Neural cell (in vitro differentiated cells): ENCODE data around the gene CEACAM18.

Experiments used
- EP300 ChIP-seq: fragments of 450-650 bp; conservative IDR thresholded peaks from 2 replicates; pipeline ENCODE4 v1.6.1; 2014; ENCODE audit warnings: antibody characterized with exemption, mild to moderate bottlenecking, moderate library complexity; ENCODE audit not compliant: poor library complexity, severe bottlenecking
- EZH2 ChIP-seq: fragments of 200-600, 300-800 bp; shearing (Covaris generic), sonication (generic); IDR thresholded peaks from 2 replicates; pipeline ENCODE4 v1.6.1; 2014; ENCODE audit warnings: antibody characterized with exemption, low read length, borderline replicate concordance, mild to moderate bottlenecking; ENCODE audit not compliant: insufficient read depth, poor library complexity, severe bottlenecking
- MXI1 ChIP-seq: fragments of 450-650 bp; conservative IDR thresholded peaks from 2 replicates; pipeline ENCODE4 v1.6.1; 2014; ENCODE audit warnings: antibody characterized with exemption, mild to moderate bottlenecking; ENCODE audit not compliant: poor library complexity, severe bottlenecking
- POLR2AphosphoS5 ChIP-seq: IDR thresholded peaks from 2 replicates; pipeline ENCODE4 v1.6.1; 2012
- RAD21 ChIP-seq: fragments of 450-650 bp; conservative IDR thresholded peaks from 2 replicates; pipeline ENCODE4 v1.6.1; 2014; ENCODE audit warnings: antibody characterized with exemption, mild to moderate bottlenecking, moderate library complexity
- TAF1 ChIP-seq: IDR thresholded peaks from 2 replicates; pipeline ENCODE4 v1.6.1; 2012; ENCODE audit warnings: low read depth
- TF ChIP-seq, protein P1 (sequence below): fragments of 450-650 bp; IDR thresholded peaks from 2 replicates; pipeline ENCODE4 v1.5.1; 2014; ENCODE audit warnings: antibody characterized with exemption, mild to moderate bottlenecking, moderate library complexity; ENCODE audit not compliant: poor library complexity, severe bottlenecking
- TF ChIP-seq, protein P2 (sequence below): IDR thresholded peaks from 2 replicates; pipeline ENCODE4 v1.6.1; 2012; ENCODE audit warnings: borderline replicate concordance

DNA sequence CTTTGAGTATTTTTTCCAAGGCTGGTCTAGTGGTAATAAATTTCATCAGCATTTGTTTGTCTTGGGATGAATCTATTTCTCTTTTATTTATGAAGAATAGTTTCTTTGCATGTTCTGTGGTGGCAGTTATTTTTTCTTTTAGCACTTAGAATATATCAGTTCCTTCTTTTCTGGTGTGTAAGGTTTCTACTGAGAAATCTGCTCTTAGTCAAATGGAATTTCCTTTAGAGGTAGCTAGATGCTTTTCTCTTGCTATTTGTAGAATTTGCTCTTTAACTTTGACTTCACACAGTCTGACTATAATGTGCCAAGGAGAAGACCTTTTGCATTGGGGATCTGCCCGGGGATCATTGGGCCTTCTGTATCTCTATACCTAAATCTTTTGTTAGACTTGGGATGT, 57.2 kb downstream of the CEACAM18 start:
- TF ChIP-seq, protein P1, sequence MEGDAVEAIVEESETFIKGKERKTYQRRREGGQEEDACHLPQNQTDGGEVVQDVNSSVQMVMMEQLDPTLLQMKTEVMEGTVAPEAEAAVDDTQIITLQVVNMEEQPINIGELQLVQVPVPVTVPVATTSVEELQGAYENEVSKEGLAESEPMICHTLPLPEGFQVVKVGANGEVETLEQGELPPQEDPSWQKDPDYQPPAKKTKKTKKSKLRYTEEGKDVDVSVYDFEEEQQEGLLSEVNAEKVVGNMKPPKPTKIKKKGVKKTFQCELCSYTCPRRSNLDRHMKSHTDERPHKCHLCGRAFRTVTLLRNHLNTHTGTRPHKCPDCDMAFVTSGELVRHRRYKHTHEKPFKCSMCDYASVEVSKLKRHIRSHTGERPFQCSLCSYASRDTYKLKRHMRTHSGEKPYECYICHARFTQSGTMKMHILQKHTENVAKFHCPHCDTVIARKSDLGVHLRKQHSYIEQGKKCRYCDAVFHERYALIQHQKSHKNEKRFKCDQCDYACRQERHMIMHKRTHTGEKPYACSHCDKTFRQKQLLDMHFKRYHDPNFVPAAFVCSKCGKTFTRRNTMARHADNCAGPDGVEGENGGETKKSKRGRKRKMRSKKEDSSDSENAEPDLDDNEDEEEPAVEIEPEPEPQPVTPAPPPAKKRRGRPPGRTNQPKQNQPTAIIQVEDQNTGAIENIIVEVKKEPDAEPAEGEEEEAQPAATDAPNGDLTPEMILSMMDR = no peak
- TF ChIP-seq, protein P2, sequence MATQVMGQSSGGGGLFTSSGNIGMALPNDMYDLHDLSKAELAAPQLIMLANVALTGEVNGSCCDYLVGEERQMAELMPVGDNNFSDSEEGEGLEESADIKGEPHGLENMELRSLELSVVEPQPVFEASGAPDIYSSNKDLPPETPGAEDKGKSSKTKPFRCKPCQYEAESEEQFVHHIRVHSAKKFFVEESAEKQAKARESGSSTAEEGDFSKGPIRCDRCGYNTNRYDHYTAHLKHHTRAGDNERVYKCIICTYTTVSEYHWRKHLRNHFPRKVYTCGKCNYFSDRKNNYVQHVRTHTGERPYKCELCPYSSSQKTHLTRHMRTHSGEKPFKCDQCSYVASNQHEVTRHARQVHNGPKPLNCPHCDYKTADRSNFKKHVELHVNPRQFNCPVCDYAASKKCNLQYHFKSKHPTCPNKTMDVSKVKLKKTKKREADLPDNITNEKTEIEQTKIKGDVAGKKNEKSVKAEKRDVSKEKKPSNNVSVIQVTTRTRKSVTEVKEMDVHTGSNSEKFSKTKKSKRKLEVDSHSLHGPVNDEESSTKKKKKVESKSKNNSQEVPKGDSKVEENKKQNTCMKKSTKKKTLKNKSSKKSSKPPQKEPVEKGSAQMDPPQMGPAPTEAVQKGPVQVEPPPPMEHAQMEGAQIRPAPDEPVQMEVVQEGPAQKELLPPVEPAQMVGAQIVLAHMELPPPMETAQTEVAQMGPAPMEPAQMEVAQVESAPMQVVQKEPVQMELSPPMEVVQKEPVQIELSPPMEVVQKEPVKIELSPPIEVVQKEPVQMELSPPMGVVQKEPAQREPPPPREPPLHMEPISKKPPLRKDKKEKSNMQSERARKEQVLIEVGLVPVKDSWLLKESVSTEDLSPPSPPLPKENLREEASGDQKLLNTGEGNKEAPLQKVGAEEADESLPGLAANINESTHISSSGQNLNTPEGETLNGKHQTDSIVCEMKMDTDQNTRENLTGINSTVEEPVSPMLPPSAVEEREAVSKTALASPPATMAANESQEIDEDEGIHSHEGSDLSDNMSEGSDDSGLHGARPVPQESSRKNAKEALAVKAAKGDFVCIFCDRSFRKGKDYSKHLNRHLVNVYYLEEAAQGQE = no peak
- no peak for TF ChIP-seq EZH2
- TF ChIP-seq EP300 = no peak
- no peak for TF ChIP-seq TAF1
- no peak for TF ChIP-seq MXI1
- TF ChIP-seq POLR2AphosphoS5 = no peak
- TF ChIP-seq RAD21 = no peak
